OCI-M1 (cell line): ENCODE data around the gene GPC5.
"Not testable (repeated sequence)": the region's sequence is repeated elsewhere in the genome, so short reads cannot be mapped to it uniquely, and the experiment has no call there.

Experiments
- DNase-seq: peaks from one replicate; lab custom pipeline; 2025; lab: John Stamatoyannopoulos, UW

The GPC5 gene

GRCh38 chr13:91879360-91879759 is 480.9 kb downstream of the GPC5 start:
- no peak for DNase-seq

GRCh38 chr13:91882918-91883317 is 484.5 kb downstream of the GPC5 start:
- no peak for DNase-seq

DNA sequence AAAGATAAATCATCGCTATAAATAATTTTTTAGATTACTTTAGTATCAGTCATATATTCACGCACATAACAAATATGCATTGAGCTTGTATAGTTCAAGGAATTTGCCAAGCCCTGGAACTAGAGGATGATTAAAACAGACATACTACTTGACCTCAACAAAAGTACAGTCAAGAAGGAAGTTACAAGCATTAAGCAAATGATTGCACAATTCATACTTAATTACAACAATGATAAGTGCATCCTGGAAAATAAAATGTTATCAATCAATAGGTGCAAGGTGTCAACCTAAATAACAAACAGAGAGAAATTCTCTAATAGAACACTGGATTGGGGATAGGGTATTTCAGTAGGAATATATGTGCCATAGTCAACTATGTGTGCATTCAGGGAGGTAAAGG is 491.2 kb downstream of the GPC5 start:
- DNase-seq, result no peak

GRCh38 chr13:91891141-91891540 is 492.7 kb downstream of the GPC5 start:
- no peak for DNase-seq

DNA sequence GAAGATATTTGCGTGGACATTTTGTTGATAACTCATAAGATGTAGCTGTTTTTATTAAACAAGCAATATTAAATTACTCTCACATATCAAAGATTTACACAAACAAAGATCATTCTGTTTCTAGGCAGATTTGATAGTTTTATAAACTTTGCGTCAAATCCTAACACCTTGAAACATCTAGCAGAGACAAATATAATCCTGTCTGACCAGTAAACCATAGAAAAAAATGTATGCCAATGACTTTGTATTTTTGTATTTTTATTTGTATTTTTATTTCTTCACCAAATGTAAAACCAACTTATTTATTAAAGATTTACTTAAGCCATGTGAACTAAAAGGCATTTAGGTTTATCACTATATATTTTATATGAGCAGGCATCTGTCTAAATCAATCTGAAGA is 494.6 kb downstream of the GPC5 start:
- DNase-seq, result no peak

- DNase-seq, result no peak
These were observed 495.9 kb downstream of the GPC5 start for GRCh38 chr13:91894316-91894715.

- DNase-seq, result no peak
These were observed 498.1 kb downstream of the GPC5 start for GRCh38 chr13:91896547-91896946.

- DNase-seq, result not testable (repeated sequence)
These were observed 500.6 kb downstream of the GPC5 start for GRCh38 chr13:91898986-91899385.

DNA sequence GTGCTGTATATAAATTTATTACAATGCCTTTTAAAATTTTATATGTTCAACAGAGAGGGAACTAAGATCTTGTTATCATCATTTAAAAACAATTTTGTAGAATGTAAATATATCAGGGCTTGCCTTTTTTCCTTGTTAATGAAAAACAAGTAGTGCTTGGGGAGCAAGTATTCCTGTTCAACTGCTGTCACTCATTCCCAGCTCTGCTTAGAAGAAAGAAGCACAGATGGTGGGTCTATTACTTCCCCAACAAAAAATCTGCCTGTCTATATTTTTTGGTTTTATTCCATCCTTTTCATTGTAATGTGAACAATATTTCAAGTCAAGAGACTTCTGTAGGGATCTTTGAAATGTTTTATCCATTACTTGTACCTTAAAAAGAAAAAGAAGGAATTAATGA is 503.9 kb downstream of the GPC5 start:
- no peak for DNase-seq

- DNase-seq, result peak; percentile 25
These were observed 505.6 kb downstream of the GPC5 start for GRCh38 chr13:91904005-91904404.

DNA sequence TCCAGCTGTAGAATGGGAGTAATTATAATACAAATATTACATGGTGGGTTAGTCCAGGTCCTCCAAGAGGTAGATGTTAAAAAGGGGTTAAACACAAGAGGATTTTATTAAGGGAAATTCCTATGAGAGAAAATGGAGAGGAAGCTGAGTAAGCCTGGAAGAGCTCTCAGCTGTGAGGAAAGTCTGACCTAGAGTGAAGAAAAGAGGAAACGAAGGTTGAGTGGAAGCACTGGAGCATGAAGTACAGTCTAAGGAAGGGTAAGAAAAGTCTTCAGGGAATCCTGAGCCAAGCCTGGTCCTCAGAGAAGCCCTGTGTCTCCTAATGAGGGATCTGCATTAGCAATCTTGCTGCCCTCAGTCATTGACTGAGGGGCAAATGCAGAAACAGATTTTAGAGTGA is 506.2 kb downstream of the GPC5 start:
- peak; percentile 17 for DNase-seq

DNA sequence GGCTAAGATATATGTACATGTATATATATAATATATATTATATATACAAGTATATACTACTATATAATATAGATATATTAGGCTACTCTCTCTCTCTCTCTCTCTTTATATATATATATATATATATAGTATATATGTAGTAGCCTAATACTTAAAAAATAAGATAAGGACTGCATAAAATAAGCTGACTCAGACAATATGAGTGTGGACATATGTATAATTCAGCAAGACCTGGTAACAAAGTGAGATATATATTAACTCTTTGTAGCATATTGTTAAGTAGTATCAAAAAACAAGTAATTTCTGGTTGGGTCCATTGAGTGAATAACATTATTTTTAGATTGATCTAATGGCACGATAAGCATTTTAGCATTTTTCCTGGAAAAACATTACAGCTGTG is 509.0 kb downstream of the GPC5 start:
- DNase-seq, result no peak

GRCh38 chr13:91909617-91910016 is 511.2 kb downstream of the GPC5 start:
- DNase-seq, result no peak

DNA sequence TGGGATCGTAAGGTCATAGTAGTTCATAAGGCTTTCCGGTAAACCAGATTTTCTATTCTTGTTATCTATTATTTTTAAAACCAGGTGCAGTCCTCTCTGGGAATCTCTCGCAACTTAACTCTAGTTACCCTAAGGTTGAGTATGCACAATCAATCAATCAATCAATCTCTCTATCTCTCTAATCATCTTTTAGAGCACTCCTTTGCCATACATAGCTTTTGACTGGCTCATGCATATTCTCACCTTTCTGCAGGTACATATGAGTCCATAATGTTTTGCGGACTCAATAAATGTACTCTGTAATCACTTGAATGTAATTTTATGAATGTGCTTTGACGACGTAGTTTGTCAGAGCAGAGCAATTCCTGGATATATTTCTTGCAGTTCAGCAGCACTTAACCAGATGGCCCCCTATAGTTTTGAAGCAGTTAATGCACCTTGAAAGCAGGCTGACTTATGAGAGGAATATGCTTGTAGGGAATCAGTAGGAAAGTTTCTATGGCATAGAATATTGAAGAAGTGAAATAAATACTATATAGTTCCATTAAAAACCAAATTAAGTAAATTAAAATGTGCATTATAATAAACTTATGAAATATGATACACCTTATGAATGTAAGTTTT is 524.7 kb downstream of the GPC5 start:
- peak; percentile 16 for DNase-seq

GRCh38 chr13:91930687-91931086 is 532.3 kb downstream of the GPC5 start:
- no peak for DNase-seq

GRCh38 chr13:91934354-91934753 is 535.9 kb downstream of the GPC5 start:
- no peak for DNase-seq

DNA sequence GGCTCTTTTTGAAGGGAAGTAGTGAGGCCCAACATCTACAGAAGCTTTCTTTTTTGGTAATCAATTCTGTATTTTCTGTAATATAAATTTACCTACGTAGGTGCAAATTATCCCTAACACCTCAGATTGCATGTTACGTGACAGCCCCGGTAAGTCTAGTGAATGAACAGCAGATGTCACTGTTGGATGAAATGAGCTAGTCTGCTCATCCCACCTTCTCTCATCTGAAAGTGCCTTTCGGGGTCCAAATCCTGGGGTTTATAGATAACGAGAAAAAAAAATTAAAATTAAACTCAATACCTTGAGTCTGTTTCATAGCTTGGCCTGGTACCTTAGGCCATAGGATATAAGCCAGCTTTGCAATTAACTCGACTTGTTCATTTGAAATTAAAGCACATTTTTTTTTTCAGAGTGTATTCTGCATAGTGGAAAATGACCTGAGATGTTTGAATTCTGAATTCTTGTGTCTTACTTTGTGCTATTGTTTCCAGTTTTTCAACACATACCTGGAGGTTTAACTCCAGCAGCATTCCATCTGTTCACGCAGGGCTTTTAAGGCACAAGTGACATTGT is 548.2 kb downstream of the GPC5 start:
- DNase-seq, result peak; percentile 67

- no peak for DNase-seq
These were observed 550.3 kb downstream of the GPC5 start for GRCh38 chr13:91948736-91949135.

- DNase-seq, result no peak
These were observed 552.4 kb downstream of the GPC5 start for GRCh38 chr13:91950803-91951202.

GRCh38 chr13:91955546-91956355 is 557.3 kb downstream of the GPC5 start:
- no peak for DNase-seq

DNA sequence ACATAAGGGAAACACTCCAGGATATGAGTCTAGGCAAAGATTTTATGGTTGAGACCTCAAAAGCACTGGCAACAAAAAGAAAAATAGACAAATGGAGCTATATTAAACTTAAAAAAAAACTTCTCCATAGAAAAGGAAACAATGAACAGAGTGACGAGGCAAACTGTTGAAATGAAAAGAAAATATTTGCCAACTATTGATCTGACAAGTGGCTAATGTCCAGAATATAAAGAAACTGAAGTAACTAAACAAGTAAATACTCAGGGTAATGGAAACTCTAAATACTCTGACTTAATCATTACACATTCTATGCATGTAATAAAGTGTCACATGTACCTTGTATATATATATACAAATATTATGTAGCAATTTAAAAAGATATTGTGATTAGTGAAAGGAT is 562.5 kb downstream of the GPC5 start:
- no peak for DNase-seq

GRCh38 chr13:91962946-91963345 is 564.5 kb downstream of the GPC5 start:
- no peak for DNase-seq

- DNase-seq, result no peak
These were observed 567.1 kb downstream of the GPC5 start for GRCh38 chr13:91965511-91965910.
